Psoas muscle (tissue), 8 donors: ENCODE data around the gene PPP1R15A. TPM values are rescaled to one million over a fixed set of nuclear protein-coding genes. Genes with fewer than 3 reads are reported as not detected.
A peak's percentile ranks its signal among the peaks of the same experiment; 100 is the strongest.
"Not testable (repeated sequence)": the region's sequence is repeated elsewhere in the genome, so short reads cannot be mapped to it uniquely, and the experiment has no call there.

Experiments used
- ATAC-seq, 4 donors: fragments of 200-7000 bp; cut with Tn5 transposase; one replicate each; pipeline ENCODE4 v1.9.1; 2020; ENCODE audit warnings: moderate library complexity in 3 of 4, mild to moderate bottlenecking in 2 of 4
- DNase-seq, 2 donors: peaks; one replicate each; pipeline ENCODE4 v3.0.0-alpha.2; 2020
- H3K27ac ChIP-seq: fragments of 200-600 bp; one replicate; pipeline ENCODE4 v1.8.0; 2022
- H3K27me3 ChIP-seq, 3 donors: fragments of 200-600 bp in 1 of 3; one replicate each; pipeline versions ENCODE4 v1.6.1 to v1.8.0; 2013 to 2022; ENCODE audit warnings: low read length in 2 of 3, mild to moderate bottlenecking in 2 of 3, moderate library complexity in 1 of 3; ENCODE audit not compliant: insufficient read depth in 3 of 3
- H3K36me3 ChIP-seq, 2 donors: fragments of 200-600 bp in 1 of 2; one replicate each; pipeline versions ENCODE4 v1.6.1 to v1.8.0; 2013 to 2022; ENCODE audit warnings: low read depth in 1 of 2, mild to moderate bottlenecking in 1 of 2, moderate library complexity in 1 of 2; ENCODE audit not compliant: insufficient read depth in 1 of 2
- H3K4me1 ChIP-seq: fragments of 200-600 bp; one replicate; pipeline ENCODE4 v1.8.0; 2022
- H3K4me3 ChIP-seq: fragments of 200-600 bp; one replicate; pipeline ENCODE4 v1.8.0; 2022; ENCODE audit warnings: mild to moderate bottlenecking
- H3K9me3 ChIP-seq: fragments of 200-600 bp; one replicate; pipeline ENCODE4 v1.8.0; 2022
- WGBS, 3 donors: extraction: QIAGEN DNeasy Blood & Tissue Kit; methylation state at CpG; one replicate each; pipeline versions ENCODE4 v1.1.6 to v1.1.7; 2013; 5-methylcytosine and 5-hydroxymethylcytosine counted together
- intact Hi-C, 2 donors: fragments of 100-400 bp; cut with DNase I; formaldehyde crosslinking; loops; one replicate each; pipeline versions ENCODE4 v1.11.0 to v1.14.2; 2022
- polyA plus RNA-seq, 3 donors: library from polyadenylated mRNA; stranded (reverse); fragments of 200-250 nt; gene quantifications; one replicate each; pipeline ENCODE4 v1.2.3, GENCODE V29; 2013
- total RNA-seq, 4 donors: library from RNA; stranded (reverse); fragmentation: NEBNext Ultra II Directional in 2 of 4; extraction: Animal tissue kit (Norgen Biotek cat#: 25700) in 2 of 4; gene quantifications; one replicate each; pipeline versions ENCODE4 v1.2.1 to v1.2.4, GENCODE V29; 2021 to 2023
- TF ChIP-seq, protein P1 (sequence below): fragments of 200-600 bp; IDR thresholded peaks from one replicate; pipeline ENCODE4 v1.8.0; 2022; ENCODE audit warnings: antibody characterized with exemption
- donor health status: healthy with polysubstance abuse.
- donor health status: DM: no; HTN: no; CAD: no; lungs with moderate emphysema.
- donor health status: Bipolar disorder and iron deficiency.
- donor health status: healthy.
- donor health status: DM: yes; HTN: yes; CAD: no.
- donor health status: DM: no; HTN: no; CAD: no.
- donor health status: DM: no; HTN: no; CAD: no.
- donor health status: DM: yes; HTN: yes; CAD: no.

Gene PPP1R15A
- total and polyA plus RNA-seq, 7 donors: 34.5 to 93.4 (median 61.1) TPM

GRCh38 chr19:48881741-48882657, 9.8 kb downstream of the PPP1R15A start:
- DNase-seq: no peak
- H3K27ac ChIP-seq: peak overlapping the region; percentile 3
- H3K36me3 ChIP-seq: peaks cover 0 to 27% of the 10 kb centered on the region in 2 donors
- no peak overlapping the region for H3K4me3 ChIP-seq
- WGBS, 3 donors: 78 to 79% (median 78%) methylated on average over 30 of the region's 30 CpGs
- intact Hi-C loops: no loop called here
- H3K27me3 ChIP-seq: no peaks in the 10 kb centered on the region
- H3K9me3 ChIP-seq: no peaks in the 10 kb centered on the region
- TF ChIP-seq, protein P1, sequence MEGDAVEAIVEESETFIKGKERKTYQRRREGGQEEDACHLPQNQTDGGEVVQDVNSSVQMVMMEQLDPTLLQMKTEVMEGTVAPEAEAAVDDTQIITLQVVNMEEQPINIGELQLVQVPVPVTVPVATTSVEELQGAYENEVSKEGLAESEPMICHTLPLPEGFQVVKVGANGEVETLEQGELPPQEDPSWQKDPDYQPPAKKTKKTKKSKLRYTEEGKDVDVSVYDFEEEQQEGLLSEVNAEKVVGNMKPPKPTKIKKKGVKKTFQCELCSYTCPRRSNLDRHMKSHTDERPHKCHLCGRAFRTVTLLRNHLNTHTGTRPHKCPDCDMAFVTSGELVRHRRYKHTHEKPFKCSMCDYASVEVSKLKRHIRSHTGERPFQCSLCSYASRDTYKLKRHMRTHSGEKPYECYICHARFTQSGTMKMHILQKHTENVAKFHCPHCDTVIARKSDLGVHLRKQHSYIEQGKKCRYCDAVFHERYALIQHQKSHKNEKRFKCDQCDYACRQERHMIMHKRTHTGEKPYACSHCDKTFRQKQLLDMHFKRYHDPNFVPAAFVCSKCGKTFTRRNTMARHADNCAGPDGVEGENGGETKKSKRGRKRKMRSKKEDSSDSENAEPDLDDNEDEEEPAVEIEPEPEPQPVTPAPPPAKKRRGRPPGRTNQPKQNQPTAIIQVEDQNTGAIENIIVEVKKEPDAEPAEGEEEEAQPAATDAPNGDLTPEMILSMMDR: no peak
- peak; percentile 50 to 89 (median 76) for ATAC-seq
- H3K4me1 ChIP-seq: peaks cover 17% of the 10 kb centered on the region

DNA sequence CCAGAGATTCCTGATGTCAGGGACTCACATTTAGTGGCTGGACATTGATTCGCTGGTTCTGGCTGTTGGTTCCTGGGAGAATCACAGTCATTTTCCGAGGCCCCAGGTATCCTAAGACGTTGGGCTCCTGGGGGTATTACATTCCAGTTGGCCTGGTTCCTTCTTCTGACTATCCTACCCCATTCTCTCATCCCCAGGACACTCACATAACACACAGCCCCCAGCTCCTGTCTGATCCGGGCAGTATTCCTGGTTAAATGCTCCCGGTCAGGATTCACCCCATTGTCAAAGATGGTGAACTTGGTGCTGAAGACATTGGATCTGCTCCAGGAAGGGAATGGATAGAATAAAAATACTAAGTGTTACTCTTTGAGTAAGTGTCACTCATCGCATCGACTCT, 11.5 kb downstream of the PPP1R15A start:
- Histone ChIP-seq H3K27me3 (no peaks in the 10 kb centered on the region), H3K9me3 (no peaks in the 10 kb centered on the region), H3K4me1 (peaks cover under 1% of the 10 kb centered on the region), H3K27ac (no peak overlapping the region), H3K4me3 (no peak overlapping the region), H3K36me3 (peaks cover 0 to 10% of the 10 kb centered on the region in 2 donors)
- 92 to 97% (median 94%) methylated on average over 7 of the region's 7 CpGs for WGBS, 3 donors
- TF ChIP-seq, protein P1: no peak
- intact Hi-C loops: no loop called here
- ATAC-seq (no peak), DNase-seq (no peak)

DNA sequence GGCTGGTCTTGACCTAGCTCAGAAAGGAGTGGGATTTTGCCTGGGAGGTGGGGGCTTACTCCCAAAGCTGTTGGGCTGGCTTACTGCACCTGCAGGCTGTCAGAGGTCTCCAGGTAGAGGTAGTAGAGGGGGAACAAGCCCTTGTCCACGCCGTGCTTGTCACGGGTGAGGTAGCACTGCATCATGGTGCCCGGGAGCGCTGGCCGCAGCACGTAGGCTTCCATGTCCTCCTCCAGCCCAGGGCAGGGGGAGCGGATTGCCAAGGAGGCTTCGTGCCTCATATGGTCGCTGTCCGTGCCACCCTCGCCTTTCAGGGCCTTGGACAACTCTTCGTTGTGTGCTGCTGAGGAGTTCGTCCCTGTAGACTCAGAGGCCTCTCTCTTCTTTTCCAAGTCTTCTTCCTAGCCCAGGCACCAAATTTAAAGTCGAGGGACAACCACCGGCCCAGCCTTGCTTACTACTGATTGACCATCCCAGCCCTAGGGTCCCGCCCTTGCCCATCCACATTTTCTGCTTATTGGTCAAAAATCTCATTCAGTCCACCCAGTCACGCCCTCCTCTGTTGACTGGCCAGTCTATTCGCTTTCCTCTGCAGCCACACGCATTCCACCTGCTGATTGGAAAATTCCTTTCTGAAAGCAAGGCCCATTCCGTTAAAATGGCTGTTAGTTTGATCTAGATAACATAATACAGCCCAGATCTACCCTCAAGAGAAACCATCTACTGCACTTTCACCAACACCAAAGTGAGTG, 15.8 kb downstream of the PPP1R15A start:
- intact Hi-C loops: no loop called here

GRCh38 chr19:48889496-48889895, 17.3 kb downstream of the PPP1R15A start:
- ATAC-seq, H3K4me3 ChIP-seq, H3K27me3 ChIP-seq, H3K27ac ChIP-seq, intact Hi-C loops, DNase-seq, H3K9me3 ChIP-seq, H3K36me3 ChIP-seq, H3K4me1 ChIP-seq: not testable (repeated sequence)
- 65 to 85% (median 72%) methylated on average over 1 to 2 of the region's 3 CpGs for WGBS, 3 donors

More for the DNA sequence above, 15.8 kb downstream of the PPP1R15A start:
- Histone ChIP-seq H3K27me3 (no peaks in the 10 kb centered on the region), H3K4me1 (no peaks in the 10 kb centered on the region), H3K27ac (no peak overlapping the region), H3K9me3 (no peaks in the 10 kb centered on the region), H3K4me3 (no peak overlapping the region), H3K36me3 (no peaks in the 10 kb centered on the region)
- ATAC-seq (no peak), DNase-seq (no peak)
- TF ChIP-seq, protein P1: no peak
- WGBS, 3 donors: 91 to 93% (median 92%) methylated on average over 21 of the region's 21 CpGs

GRCh38 chr19:48890551-48890950, 18.3 kb downstream of the PPP1R15A start:
- no peak for ATAC-seq
- no peak overlapping the region for H3K4me3 ChIP-seq
- no peaks in the 10 kb centered on the region for H3K36me3 ChIP-seq
- TF ChIP-seq, protein P1: no peak
- H3K27ac ChIP-seq: no peak overlapping the region
- WGBS, 3 donors: 83 to 88% (median 84%) methylated on average over 3 to 4 of the region's 4 CpGs
- no peaks in the 10 kb centered on the region for H3K9me3 ChIP-seq
- H3K27me3 ChIP-seq: peaks cover 0 to 4% (median 0%) of the 10 kb centered on the region in 3 donors
- intact Hi-C loops: no loop called here
- no peaks in the 10 kb centered on the region for H3K4me1 ChIP-seq
- DNase-seq: no peak
